HG03571 (cell line): ENCODE measurements around the gene ARL10.

Experiments
- ATAC-seq: cut with Tn5 transposase; IDR thresholded peaks from one replicate; pipeline ENCODE4 v1.9.1; 2021; ENCODE audit not compliant: unreplicated experiment

Gene ARL10, protein sequence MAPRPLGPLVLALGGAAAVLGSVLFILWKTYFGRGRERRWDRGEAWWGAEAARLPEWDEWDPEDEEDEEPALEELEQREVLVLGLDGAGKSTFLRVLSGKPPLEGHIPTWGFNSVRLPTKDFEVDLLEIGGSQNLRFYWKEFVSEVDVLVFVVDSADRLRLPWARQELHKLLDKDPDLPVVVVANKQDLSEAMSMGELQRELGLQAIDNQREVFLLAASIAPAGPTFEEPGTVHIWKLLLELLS

DNA sequence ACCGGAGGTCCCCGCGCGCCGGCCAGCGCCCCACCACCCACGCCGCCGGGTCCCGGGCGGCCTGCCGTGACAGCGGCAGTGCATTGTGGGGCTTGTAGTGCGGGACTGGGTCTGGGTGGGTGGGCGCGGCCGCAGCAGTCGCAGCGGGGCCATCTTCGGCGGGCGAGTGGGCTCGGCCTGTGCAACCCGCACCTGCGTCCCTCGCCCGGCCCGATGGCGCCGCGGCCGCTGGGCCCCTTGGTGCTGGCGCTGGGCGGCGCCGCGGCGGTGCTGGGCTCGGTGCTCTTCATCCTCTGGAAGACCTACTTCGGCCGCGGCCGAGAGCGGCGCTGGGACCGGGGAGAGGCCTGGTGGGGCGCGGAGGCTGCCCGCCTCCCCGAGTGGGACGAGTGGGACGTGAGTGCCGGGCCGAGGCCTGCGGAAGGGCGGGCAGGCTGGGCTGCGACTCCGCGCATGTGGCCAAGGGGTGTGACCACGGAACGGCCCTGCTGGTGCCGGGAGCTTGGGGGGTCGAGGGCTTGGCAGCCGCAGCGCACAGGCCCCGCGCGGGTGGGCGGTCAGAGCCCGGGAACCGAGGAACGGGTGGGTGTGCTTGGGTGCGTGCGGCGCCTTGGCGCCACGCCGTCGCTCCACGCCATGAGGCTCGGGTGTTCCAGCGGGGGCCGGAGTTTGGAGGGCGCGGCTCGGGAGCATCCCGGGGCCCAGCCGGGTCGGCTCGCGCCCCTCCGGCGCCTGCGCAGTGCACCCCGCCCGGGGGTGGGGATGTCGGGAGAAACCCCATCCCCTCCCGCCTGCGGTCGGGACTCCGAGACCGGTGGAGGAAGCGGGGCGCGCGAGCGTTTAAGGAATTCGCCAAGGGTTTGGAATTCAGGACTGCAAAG, at the start of gene ARL10:
TSS of gene ARL10 (plus strand) at position 137 of the 881 bp plus-strand sequence. CDS start at position 214, 77 bp downstream.
- ATAC-seq: no peak

DNA sequence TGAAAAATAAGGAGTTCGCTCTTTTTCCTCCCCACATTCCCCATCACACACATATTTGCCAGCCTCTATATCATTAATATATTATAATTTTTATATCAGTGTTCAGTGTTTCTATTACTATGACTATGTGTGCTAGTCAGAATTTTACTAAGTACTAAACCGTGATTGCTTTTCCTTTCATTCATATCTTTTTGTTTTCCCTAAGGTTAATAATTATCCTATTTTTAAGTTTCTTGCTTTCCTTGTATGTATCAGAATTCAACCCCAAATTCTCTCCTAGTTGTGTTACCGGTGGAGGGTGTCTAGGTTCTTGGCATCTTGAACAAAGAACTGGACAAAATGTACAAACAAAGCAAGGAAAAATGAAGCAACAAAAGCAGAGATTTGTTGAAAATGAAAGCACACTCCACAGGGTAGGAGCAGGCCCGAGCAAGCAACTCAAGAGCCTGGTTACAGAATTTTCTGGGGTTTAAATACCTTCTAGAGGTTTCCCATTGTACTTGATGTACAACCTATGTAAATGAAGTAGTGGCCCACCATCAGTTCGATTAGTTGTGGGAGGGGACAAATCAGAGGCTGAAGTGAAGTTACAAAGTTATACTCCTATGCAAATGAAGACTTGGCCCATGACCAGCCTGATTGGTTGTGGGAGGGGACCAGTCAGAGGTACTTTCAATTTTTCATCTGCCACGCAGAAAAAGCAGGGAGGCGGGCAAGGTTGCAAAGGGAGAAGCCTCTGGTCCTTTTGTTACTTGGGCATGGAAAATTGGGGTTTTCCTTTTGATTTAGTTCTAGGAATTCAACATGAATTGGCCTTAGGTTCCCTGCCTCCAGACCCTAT, 47.5 kb upstream of the ARL10 start:
- ATAC-seq: no peak

DNA sequence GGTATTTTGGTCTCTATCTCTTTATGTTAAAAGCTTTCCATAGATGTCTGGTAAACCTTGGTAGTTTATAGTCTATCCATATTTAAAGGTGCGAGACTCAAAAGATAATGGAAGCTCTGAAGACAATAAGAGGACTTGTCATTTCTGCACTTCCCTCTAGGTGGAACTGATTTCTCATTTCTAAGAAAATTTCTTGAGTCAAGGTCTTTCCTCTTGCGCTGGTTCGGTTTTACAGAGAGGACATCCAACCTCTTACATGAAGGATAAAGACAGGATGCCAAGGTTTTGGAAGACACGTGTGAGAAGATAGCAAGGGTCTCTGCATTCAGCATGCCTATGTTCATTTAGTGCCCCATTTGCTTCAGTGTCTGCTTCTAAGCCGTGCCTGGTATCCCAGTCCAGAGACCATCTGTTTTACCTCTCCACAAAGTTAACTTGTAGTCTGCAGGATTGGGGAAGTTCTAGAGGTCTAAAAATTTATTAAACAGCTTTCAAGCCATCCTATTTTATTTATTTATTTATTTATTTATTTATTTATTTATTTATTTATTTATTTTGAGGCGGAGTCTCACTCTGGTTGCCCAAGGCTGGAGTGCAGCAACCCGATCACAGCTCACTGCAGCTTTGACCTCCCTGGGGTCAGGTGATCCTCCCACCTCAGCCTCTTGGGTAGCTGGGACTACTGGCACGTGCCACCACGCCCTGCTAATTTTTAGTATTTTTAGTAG, 45.3 kb upstream of the ARL10 start:
- no peak for ATAC-seq

DNA sequence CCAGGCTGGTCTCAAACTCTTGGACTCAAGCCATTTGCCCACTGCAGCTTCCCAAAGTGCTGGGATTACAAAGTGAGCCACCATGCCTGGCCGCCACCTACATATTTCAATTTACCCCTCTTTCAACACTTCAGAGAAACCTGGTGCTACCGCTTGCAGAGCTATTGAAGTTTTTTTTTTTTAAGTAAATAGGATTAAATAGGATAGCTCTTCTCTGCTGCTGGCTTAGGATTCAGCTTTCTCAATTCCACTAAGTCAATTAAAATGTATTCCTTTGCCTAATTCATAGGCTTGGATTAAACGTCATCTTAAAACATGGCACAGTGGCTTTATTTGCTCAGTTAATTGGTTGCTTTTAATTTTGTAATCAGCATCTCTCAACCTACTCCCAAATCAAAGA, 44.7 kb upstream of the ARL10 start:
- no peak for ATAC-seq

DNA sequence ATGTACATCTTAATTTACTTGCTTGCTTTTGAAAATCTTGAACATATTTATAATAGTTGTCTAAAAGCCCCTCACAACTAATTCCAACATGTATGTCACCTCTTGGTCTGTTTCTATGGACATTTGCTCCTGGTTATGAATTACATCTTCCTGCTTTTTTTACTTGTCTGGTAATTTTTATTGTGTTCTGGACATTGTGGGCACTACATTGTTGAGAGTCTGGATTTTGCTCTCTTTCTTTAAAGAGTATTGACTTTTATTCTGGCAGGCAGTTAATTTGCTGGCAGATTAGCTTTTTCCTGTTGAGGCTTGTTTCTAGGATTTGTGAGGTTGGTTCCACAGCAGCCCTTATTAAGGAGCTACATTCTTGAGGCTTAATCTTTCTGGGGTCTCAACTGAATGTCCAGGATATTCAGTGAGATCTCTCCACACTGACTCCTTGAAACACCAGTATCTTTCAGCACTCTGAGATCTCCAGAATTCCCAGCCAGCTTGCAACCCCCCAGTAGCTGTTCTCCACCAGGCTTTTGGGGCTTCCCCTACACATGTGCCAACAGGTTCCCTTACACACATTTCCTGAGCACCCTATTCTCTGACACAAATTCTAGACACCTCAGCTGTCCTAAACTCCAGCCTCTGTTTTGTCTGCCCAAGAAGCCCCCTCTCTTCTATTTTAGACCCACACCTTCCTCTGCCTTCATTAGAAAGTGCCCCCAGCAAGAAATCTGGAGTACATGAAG, 31.1 kb upstream of the ARL10 start:
- no peak for ATAC-seq

DNA sequence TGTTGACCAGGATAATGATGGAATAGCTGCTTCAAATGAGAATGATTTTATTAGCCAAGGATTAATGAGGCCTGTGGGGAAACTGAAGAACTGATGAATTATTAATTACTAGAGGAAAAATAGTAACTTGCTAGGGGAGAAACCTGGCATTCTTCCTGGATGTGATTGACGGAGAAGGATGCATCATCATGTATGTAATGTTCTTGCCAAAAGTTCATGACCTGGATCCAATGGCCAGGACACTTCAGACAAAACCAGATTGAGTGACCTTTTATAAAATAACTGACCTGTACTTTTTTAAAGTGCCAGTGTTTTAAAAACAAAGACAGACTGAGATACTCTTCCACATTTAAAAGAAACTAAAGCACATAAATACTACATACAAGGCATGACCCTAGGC, 27.4 kb upstream of the ARL10 start:
- ATAC-seq: no peak

DNA sequence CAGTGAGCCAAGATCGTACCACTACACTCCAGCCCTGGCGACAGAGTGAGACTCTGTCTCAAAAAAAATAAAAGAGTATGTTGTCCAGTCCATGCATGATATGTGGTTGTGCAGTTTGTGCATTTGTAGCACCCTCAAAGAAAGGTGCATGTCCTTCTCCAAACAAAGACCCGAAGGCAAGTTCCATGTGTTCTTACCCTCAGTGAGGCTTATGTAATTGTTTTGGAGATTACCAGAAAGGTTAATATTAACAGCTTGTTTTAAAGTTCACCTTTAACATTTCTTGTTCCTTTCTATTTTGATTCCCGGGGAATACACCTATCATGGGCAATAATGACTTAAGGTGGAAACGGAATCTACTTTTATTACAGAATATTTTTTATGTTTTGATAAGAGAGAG, 26.0 kb upstream of the ARL10 start:
- no peak for ATAC-seq

DNA sequence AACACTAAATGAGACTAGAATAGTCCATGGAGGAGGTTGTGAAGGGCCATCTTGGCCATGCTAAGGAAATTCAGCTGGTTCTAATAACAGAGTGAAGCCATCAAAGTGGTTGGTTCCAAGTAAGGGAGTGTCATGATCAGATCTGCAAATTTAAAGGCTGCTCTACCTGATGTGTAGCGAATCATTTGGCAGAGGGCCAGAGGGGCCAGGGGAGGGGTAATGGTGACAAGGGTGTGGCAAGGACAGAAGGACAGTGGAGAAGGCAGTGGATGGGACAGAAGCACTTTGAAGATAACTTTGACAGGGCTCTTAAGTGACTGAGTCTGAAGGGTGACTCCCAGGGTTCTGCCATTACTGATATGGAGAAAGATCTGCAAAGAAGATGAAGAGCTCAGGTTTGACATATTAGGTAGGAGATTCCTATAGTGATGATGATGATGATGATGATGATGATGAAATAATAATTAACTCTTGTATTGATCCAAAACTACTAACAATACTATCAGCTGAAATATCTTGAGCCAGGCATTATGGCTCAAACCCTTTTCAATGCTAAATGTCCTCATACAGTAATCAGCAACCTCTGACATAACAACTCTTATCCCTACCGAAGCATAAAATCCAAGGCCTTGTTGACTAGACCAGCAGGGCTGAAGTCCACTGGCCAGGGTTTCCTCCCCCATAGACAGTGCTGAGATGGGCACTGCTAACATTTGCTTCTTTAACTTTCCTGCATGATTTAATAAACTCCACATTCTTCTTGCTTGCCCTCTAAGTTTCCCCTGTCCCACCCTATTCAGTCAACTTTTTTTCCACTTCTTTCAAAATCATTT, 23.7 kb upstream of the ARL10 start:
- ATAC-seq: no peak

DNA sequence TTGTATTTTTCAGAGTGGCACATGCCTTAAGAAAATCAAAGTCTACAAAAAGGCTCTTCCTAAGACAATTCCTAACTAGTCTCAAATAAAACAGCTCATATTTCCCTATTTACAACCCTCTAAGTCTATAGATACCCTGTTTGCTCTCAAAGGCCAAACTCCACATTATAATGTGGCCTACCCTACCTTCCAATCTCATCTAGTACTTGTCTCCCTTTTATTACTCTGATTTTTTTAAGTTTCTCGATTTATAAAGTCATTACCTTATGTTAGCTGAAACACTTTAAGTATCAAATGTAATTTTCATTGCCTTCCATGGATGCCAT, 23.2 kb upstream of the ARL10 start:
- no peak for ATAC-seq

DNA sequence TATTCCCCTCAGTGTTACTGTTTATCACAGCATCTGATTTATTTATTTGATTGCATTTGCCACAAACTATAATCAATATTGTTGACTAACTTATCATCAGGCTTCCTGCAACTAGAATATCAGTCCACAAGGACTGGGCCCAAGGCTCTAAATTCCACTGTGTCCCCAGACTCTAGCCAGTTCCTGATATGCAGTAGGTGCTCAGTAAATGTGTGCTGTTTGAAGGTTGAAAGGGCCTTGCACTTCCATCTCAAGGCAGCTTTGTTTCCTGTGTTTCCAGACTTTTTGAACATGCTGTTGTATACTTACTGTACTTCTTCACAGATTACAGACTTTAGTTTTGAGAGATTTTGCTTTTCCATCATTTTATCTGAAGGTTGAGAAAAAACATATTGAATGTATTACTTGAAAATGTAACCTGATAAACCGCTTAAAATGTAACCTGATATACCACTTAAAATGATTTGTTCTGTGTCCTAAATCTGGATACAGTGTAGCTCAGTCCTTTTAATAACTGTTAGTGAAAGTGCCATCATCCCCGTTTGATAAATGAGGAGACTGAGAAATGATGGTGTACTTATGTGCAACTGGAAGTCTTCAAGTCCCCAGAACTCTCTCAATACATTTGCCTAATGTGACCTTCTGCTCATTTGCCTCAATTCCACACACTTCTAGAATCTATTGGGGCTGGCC, 22.4 kb upstream of the ARL10 start:
- ATAC-seq: no peak

DNA sequence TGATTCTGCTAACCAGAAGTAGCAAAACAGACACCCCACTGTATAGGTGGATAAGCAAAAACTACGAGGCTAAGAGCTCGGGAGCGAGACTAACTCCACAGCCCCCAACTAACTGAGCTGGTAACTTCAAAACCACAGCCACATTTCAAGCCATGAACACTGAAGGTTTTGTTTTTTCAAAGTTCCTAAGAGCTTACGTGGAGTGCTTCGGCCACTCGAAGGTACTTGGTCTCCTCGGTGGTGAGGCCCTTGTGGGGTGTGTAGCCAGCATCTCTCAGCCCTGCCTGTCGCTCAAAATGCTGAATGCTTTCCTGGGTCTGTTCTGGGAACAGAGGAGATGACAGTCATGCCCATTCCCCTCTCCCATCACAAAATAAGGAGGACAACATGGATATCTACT, 14.9 kb upstream of the ARL10 start:
- no peak for ATAC-seq

DNA sequence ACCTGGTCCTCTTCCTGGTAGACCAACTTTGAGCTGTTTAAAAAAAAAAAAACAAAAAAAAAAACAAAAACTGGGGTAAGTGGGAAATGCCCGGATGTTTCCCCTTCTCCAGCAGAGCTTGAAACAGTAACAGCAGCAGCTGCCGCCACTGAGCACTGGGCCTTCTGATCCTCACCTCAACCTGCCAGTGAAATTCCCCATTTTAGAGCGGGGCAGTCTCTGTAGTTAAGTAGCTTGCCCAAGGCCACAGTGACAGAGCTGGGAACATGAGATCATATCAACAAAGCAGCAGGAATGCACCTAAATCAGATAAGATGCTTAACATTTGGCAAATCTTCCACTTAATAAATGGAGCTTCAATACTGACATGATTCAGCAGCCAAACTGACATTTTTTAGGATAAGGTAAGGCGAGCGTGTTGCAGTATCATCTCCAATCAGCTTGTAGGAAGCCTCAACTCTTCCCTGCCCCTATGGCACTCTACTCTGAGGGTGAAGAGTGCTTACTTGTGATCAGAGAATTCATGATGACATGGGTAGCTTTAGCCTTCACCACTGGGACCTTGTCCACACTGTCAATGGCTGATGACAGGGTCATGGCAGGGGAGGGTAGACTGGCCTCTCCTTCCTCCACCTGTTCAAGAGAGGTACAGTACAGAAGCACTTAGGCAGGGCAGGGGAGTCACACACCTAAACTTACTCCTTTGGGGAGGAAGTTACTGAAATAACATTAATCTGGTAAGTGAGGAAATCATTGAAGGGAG, 13.0 kb upstream of the ARL10 start:
- ATAC-seq: no peak

DNA sequence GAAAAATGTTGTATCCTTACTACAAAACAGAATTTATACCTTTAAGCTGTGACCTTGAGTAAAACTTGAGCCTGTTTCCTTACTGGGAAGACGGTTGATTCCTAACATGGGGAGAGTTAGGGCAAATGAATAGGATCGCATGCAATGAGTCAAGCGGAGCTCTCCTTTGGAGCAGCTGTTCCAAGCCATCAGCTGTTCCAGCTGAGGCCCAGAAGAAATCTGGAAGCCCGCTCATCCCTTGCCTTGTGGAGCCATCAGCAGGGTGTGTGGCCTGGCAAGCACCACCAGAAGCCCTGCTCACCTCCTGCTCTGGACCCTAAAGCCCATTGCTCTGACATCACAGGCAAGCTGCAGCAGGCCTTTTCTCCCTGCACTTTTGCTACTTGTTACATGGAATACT, 11.8 kb upstream of the ARL10 start:
- no peak for ATAC-seq

DNA sequence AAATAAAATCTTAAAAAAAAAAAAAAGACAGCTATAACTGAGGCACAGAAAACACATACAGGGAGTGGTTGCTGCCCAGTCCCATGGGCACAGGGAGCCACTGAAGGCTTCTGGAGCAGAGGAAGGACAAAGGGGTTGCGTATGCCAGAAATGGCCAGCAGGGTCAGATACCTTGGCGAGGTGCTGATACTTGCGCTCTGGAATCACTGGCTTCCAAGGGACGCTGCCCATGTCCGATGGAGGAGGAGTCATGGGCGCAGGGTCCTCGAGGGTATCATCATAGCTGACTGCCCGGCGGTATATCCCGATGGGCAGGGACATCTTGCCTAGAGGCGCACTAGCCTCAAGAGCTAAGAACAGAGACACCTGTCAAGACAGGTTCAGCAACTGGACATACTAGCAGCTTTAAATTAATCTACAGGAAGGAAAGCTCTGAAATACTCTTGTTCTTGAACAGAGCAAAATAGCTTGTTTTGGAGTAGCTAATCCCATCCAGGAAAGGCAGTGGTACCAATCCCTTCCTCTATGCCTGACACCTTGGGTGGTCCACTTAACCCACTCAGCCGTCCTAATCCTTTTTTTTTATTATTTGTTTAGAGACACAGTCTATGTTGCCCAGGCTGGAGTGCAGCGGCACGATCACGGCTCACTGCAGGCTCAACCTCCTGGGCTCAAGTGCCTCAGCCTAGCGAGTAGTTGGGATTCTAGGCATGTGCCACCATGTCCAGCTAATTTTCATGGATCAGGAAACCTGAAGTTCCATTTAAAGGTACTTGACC, 9.7 kb upstream of the ARL10 start:
- ATAC-seq: no peak

DNA sequence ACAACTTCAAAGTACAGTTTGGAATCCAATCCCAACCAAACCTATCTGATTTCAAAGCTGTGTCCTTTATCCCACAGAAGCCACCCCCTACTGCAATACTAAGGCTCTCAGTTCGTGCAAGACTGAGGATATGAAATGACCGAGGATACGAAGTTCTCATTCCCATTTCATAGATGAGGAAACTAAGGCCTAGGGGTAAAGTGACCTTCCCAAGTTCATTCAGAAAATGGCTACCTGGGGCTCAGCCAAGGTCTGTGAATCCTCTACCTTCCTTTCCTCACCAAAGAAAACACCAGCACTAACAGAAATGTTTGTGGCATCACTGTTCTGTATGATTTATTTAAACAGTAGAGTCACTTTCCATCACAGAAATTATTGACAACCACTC, 9.1 kb upstream of the ARL10 start:
- ATAC-seq: no peak

DNA sequence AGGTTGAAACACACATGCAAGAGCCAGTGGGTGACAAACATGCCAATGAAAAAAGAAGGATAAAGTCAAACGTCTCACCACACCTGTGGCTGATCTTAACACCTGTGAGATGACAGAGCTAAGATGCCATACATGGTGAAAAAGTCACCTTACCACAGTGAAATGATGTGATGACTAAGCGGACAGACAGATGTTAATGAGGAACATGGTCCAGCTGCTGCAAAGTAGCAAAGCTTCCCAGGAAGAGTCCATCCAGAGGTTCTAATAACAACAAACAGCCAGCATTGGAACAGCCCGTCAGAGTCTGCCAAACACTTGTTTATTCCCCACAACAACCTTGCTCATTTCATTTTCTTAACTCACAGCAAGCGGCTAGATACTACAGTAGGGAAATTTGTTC, 5.6 kb upstream of the ARL10 start:
- ATAC-seq: no peak

DNA sequence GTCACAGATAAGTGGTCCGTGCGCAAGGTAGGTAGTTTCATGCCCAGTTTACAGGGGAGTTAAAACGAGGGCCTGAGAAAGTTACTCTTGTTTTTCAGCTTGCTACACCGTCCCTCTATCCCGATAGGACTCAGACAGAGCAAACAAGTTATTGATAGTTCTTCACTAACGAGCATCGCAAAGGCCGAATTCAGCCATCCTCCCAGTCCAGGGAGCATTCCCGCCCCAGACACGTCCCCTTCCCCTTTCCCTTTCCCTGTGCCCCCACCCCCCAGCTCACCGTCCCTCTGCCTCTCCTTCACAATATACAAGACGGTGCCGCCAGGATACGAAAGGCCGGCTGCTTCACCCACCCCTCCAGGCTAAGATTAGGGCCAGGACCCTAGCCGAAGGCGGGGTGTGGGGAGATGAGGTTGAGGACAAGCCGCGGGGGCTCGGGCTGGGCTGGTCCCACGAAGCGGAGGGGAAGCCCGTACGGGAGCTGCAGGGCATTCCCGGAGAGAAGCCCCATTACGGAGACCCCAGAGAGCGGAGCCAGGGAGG, 4.3 kb upstream of the ARL10 start:
- ATAC-seq: no peak
